Endothelial cell of umbilical vein (primary cell): Measurements from ENCODE around the gene TMEM37. TPM values are rescaled to one million over a fixed set of nuclear protein-coding genes. Genes with fewer than 3 reads are reported as not detected.

Experiments used
- BruUV-seq: library from RNA; stranded (reverse); fragments of 400-500 nt; replicated peaks from 2 replicates; lab custom pipeline; 2021; lab: Mats Ljungman, UMichigan
- CTCF ChIA-PET: fragments of 300-600, 350-600 bp; sonication (Branson Sonifier 250); formaldehyde crosslinking; loops from one replicate; lab custom pipeline; 2021; ENCODE audit warnings: antibody characterized with exemption, inconsistent platforms; lab: Charles Lee
- POLR2A ChIA-PET: fragments of 300-600, 350-600 bp; sonication (Branson Sonifier 250); formaldehyde crosslinking; loops from one replicate; lab custom pipeline; 2021; ENCODE audit warnings: antibody characterized with exemption, inconsistent platforms; lab: Charles Lee
- DNase-seq: peaks from one replicate; pipeline ENCODE4 v3.0.0-alpha.2; 2011; ENCODE audit warnings: low read depth, low spot score
- FAIRE-seq: peaks from 2 replicates; lab custom pipeline; 2011; peaks lifted over from hg19 to GRCh38; lab: Jason Lieb, UNC
- H2AFZ ChIP-seq: 2 replicates; pipeline ENCODE4 v1.6.0; 2012; ENCODE audit warnings: low read depth, low read length, control low read depth, inconsistent platforms
- H3K27ac ChIP-seq: 2 replicates; pipeline ENCODE4 v1.5.1; 2011; ENCODE audit warnings: low read depth, mild to moderate bottlenecking, control low read depth, low read length, moderate library complexity; ENCODE audit not compliant: insufficient read depth
- H3K27me3 ChIP-seq, 2 experiments: 2 replicates each; pipeline versions ENCODE4 v1.6.0 to v1.6.1; 2011; ENCODE audit warnings: low read length in 2 of 2, mixed read lengths in 1 of 2; ENCODE audit not compliant: control insufficient read depth in 2 of 2, insufficient read depth in 2 of 2
- H3K36me3 ChIP-seq, 2 experiments: 2 replicates in 1 of 2; 3 replicates in 1 of 2; pipeline ENCODE4 v1.5.1; 2011; ENCODE audit warnings: low read length in 2 of 2, mild to moderate bottlenecking in 1 of 2, moderate library complexity in 1 of 2; ENCODE audit not compliant: control insufficient read depth in 2 of 2, insufficient read depth in 2 of 2; ENCODE audit errors: extremely low read depth in 1 of 2
- H3K4me1 ChIP-seq: 3 replicates; pipeline ENCODE4 v1.5.1; 2011; ENCODE audit warnings: mild to moderate bottlenecking, low read length; ENCODE audit not compliant: control insufficient read depth, insufficient read depth; ENCODE audit errors: extremely low read depth
- H3K4me2 ChIP-seq: 2 replicates; pipeline ENCODE4 v1.6.1; 2011; ENCODE audit warnings: low read length, control low read depth, mixed read lengths; ENCODE audit not compliant: insufficient read depth
- H3K4me3 ChIP-seq, 3 experiments: fragments of 200-600 bp in 1 of 3; sonication (generic), shearing (Covaris generic) in 1 of 3; replicated peaks in 1 of 3; 2 replicates each; pipeline ENCODE4 v1.5.1; 2011 to 2016; ENCODE audit warnings: control low read depth in 3 of 3, low read length in 3 of 3, mild to moderate bottlenecking in 2 of 3, inconsistent platforms in 1 of 3, low read depth in 1 of 3, moderate library complexity in 1 of 3; ENCODE audit not compliant: insufficient read depth in 1 of 3
- H3K79me2 ChIP-seq: 2 replicates; pipeline ENCODE4 v1.6.0; 2012; ENCODE audit warnings: low read length, inconsistent platforms; ENCODE audit not compliant: control insufficient read depth, insufficient read depth
- H3K9ac ChIP-seq: replicated peaks from 2 replicates; pipeline ENCODE3; 2011; ENCODE audit warnings: low read length, control low read depth; ENCODE audit not compliant: insufficient read depth; ENCODE audit errors: extremely low read depth
- H3K9me1 ChIP-seq: replicated peaks from 3 replicates; pipeline ENCODE4 v1.6.0; 2011; ENCODE audit warnings: mild to moderate bottlenecking, low read length; ENCODE audit not compliant: control insufficient read depth, insufficient read depth; ENCODE audit errors: extremely low read depth
- H3K9me3 ChIP-seq: replicated peaks from 2 replicates; pipeline ENCODE4 v1.5.1; 2012; ENCODE audit warnings: low read length, inconsistent platforms; ENCODE audit not compliant: control insufficient read depth, insufficient read depth
- H4K20me1 ChIP-seq: replicated peaks from 2 replicates; pipeline ENCODE3; 2011; ENCODE audit warnings: mild to moderate bottlenecking, low read length; ENCODE audit not compliant: control insufficient read depth, insufficient read depth; ENCODE audit errors: extremely low read depth
- CTCF ChIP-seq, 2 donors: IDR thresholded peaks; 1 replicate in 1 of 2; 2 replicates in 1 of 2; pipeline ENCODE4 v1.5.1; 2011; ENCODE audit warnings: low read length in 2 of 2, mild to moderate bottlenecking in 2 of 2, moderate library complexity in 2 of 2, control low read depth in 1 of 2, inconsistent platforms in 1 of 2, low read depth in 1 of 2; ENCODE audit not compliant: insufficient read depth in 1 of 2; ENCODE audit errors: extremely low read depth in 1 of 2
- EZH2 ChIP-seq: IDR thresholded peaks from 2 replicates; pipeline ENCODE4 v1.6.1; 2012; ENCODE audit warnings: borderline replicate concordance, low read depth, mild to moderate bottlenecking, moderate library complexity, low read length, inconsistent platforms; ENCODE audit not compliant: severe bottlenecking
- FOS ChIP-seq: IDR thresholded peaks from 2 replicates; pipeline ENCODE4 v1.6.1; 2011; ENCODE audit warnings: mild to moderate bottlenecking, low read length, moderate library complexity, borderline replicate concordance; ENCODE audit not compliant: insufficient read depth
- GATA2 ChIP-seq: IDR thresholded peaks from 2 replicates; pipeline ENCODE4 v1.7.0; 2011; ENCODE audit warnings: low read depth, mild to moderate bottlenecking, moderate library complexity, mixed read lengths, low read length; ENCODE audit not compliant: insufficient read length, insufficient read depth
- JUN ChIP-seq: IDR thresholded peaks from 2 replicates; pipeline ENCODE4 v1.6.1; 2011; ENCODE audit warnings: borderline replicate concordance, low read depth; ENCODE audit not compliant: insufficient read length, insufficient read depth
- MYC ChIP-seq: IDR thresholded peaks from one replicate; pipeline ENCODE4 v1.6.1; 2011; ENCODE audit warnings: mild to moderate bottlenecking, low read depth, low read length
- POLR2A ChIP-seq: IDR thresholded peaks from 2 replicates; pipeline ENCODE4 v1.6.1; 2012; ENCODE audit warnings: low read depth, mild to moderate bottlenecking, control low read depth, low read length
- POLR2AphosphoS5 ChIP-seq: IDR thresholded peaks from 2 replicates; pipeline ENCODE4 v1.6.1; 2012; ENCODE audit warnings: low read depth, mild to moderate bottlenecking, control low read depth, low read length, moderate library complexity; ENCODE audit not compliant: insufficient read depth
- dilution Hi-C: fragments of 300-500 bp; cut with MboI; formaldehyde crosslinking; loops from one replicate; pipeline ENCODE4 v1.15.0; 2019; ENCODE audit warnings: low sequenced_read_pairs; ENCODE audit not compliant: extremely low pct_ligation_motif_present
- intact Hi-C: fragments of 100-400 bp; cut with micrococcal nuclease; formaldehyde crosslinking; loops from one replicate; pipeline ENCODE4 v1.10.0; 2022
- polyA plus RNA-seq, 4 experiments: library from polyadenylated mRNA; depleted of rRNA in 3 of 4; stranded (reverse) in 3 of 4; unstranded in 1 of 4; fragments of >200 nt; gene quantifications; 2 replicates each; pipeline versions ENCODE4 v1.2.1 to v1.2.3, GENCODE V29; 2011 to 2012; ENCODE audit warnings: missing spikeins in 1 of 4
- total RNA-seq: library from RNA; stranded (reverse); gene quantifications from 2 replicates; pipeline ENCODE4 v1.2.3, GENCODE V29; 2021
- TF ChIP-seq, protein P1 (sequence below): IDR thresholded peaks from 2 replicates; pipeline ENCODE4 v1.6.1; 2011; ENCODE audit not compliant: insufficient read depth, insufficient read length

The TMEM37 gene
- total and polyA plus RNA-seq, 2 donors (not counting 3 experiments of a cell fraction or from before 2014, with no cell fraction given) = 3.5 to 16.2 TPM

GRCh38 chr2:119461811-119462210, 30.2 kb downstream of the TMEM37 start:
- Histone ChIP-seq H3K9me3 (no peaks in the 10 kb centered on the region), H3K36me3 (no peaks in the 10 kb centered on the region), H3K9me1 (no peaks in the 10 kb centered on the region), H3K27me3 (no peaks in the 10 kb centered on the region), H4K20me1 (no peaks in the 10 kb centered on the region), H3K27ac (no peak overlapping the region), H3K4me1 (no peaks in the 10 kb centered on the region), H3K4me2 (no peak overlapping the region), H3K79me2 (no peaks in the 10 kb centered on the region), H3K4me3 (no peak overlapping the region), H2AFZ (no peak overlapping the region), H3K9ac (no peak overlapping the region)
- TF ChIP-seq JUN = no peak
- TF ChIP-seq EZH2 = no peak
- no peak for TF ChIP-seq FOS
- TF ChIP-seq GATA2 = no peak
- TF ChIP-seq, protein P1, sequence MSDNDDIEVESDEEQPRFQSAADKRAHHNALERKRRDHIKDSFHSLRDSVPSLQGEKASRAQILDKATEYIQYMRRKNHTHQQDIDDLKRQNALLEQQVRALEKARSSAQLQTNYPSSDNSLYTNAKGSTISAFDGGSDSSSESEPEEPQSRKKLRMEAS = no peak
- no peak for TF ChIP-seq CTCF (IDR thresholded peaks at IDR 0.05; ENCODE audit: extremely low read depth in 1 of 2, insufficient read depth in 1 of 2, low read depth in 1 of 2, low read length in 2 of 2)
- TF ChIP-seq POLR2A = no peak
- no peak for TF ChIP-seq POLR2AphosphoS5
- no peak for TF ChIP-seq MYC
- BruUV-seq = no TSS peak
- CTCF ChIA-PET = interaction anchor here (0.7 to 2.2 kb wide), 2 partner anchors 14 to 180 kb away, joined by 3 to 12 read pairs; no protein-coding TSS in a partner anchor
- FAIRE-seq (no peak), DNase-seq (no peak)
- POLR2A ChIA-PET = no interaction called here
- dilution Hi-C loops (no loop called here), intact Hi-C loops (no loop called here)
